ENCODE data around the gene SPAG9.

The SPAG9 gene

GRCh38 chr17:50934672-50935220, 185.9 kb downstream of the SPAG9 start:
- no peak for DNase-seq

GRCh38 chr17:50934161-50934560, 186.5 kb downstream of the SPAG9 start:
- DNase-seq: no peak

- peak in 3 of 5 donors; percentile 36 to 55 (median 36) for DNase-seq
Measured at GRCh38 chr17:50931144-50931908, 189.3 kb downstream of the SPAG9 start.

GRCh38 chr17:50928646-50929045, 192.0 kb downstream of the SPAG9 start:
- DNase-seq: no peak

- no peak for DNase-seq
Measured at GRCh38 chr17:50927287-50927686, 193.4 kb downstream of the SPAG9 start.

DNA sequence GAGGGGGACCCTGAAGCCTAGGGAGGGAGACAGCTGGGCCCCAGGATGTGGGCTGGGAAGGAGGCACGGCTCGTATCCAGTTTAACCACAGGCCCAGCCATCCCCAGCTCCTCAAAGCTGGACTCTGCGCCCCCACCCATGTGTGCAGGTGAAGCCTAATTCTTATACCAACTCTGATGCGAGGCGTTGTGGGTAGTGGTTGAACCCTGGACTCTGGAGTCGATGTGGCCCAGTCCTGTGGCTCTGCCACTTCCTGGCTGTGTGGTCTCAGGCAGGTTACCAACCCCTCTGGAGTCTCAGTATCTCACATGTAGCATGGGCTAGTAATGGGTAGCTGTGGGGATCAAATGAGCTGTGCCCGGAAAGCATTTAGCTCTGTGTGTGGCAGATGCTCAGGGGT, 194.1 kb downstream of the SPAG9 start:
- DNase-seq: peak in 1 of 5 donors; percentile 38

GRCh38 chr17:50925296-50925891, 195.3 kb downstream of the SPAG9 start:
- DNase-seq: no peak

- no peak for DNase-seq
Measured at GRCh38 chr17:50924800-50925199, 195.9 kb downstream of the SPAG9 start.

DNA sequence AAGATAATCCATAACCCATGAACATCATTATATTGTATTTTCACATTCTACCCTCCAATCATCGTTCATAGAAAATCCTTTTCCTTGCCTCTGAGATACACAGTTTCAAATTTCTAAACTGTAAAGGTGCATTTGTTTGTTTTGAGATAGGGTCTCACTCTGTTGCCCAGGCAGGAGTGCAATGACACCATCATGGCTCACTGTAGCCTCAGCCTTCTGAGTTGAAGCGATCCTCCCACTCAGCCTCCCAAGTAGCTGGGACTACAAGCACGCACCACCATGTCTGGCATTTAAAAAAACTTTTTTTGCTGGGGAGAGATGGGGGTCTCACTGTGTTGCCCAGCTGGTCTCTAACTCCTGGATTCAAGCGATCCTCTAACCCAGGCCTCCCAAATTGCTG, 196.4 kb downstream of the SPAG9 start:
- DNase-seq: no peak

DNA sequence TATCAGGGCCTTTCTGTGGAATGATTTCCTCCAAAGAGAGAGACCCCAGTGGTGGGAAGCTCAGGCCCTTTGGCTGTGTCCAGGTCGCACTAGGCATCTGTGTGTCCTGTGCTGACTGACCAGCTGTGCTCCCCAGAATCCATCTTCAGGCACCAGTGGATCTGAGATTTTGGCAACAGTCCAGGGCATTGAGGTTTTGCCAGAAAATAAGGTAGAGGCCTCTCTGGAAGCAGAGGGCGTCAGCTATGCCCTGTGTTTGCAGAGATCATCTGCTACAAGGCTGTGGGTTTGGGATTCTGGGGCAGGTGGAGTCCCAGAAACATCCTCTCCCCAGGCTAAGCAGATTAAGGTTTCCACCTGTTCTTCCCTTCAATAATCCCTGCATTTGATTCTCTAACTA, 197.1 kb downstream of the SPAG9 start:
- no peak for DNase-seq

GRCh38 chr17:50922721-50923405, 197.8 kb downstream of the SPAG9 start:
- no peak for DNase-seq

DNA sequence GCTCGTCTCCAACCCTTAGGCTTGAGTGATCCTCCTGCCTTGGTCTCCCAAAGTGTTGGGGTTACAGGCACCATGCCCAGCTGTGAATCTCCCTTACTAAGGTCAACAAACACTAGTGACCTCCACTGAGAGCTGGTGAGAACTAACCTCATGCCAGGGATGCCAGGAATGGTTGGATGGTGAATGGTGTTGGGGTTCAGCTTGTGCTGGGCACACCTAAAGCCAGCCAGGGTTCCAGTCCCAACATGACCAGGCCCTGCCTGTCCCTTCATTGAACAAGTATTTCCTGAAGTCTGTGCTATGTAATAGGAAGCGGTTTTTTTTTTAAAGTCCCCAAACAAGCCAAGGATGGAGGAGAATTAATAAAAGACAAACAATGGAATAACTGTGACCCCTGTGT, 198.6 kb downstream of the SPAG9 start:
- no peak for DNase-seq

GRCh38 chr17:50920891-50921586, 199.6 kb downstream of the SPAG9 start:
- no peak for DNase-seq

GRCh38 chr17:50920041-50920410, 200.6 kb downstream of the SPAG9 start:
- no peak for DNase-seq

DNA sequence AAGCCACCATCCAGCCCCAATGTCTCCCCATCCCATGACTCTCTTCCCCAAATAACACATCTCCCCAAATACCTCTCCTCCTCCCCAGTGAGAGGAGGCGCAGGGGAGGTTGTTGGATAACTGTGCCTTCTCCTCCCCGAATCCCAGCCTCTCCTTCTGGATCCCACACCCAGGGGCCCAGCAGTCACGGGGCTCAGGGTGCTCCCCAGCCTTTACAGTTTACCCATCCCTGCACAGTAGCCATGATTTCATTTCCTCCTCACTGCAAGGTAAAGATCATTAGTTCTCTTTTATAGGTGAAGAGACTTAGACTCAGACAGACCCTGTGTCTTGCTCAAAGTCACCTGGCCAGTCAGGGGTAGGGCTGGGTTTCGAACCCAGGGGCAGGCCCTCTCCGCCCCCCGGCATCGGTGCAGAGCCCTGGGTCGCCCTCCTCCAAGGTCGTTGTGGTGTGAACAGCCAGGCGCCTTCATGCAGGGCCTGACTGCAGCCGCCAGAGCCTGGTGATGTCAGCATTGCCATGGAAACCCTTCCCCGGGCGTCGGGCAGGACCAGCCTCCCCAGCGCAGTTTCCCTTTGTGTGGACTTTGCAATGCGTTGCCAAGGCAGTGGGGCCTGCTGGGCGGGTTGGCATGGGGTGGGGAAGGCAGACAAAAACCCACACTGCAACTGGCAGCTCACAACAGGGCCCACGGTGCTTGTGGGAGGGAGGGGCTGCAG, 201.2 kb downstream of the SPAG9 start:
- peak; percentile 64 to 88 (median 80) for DNase-seq

- DNase-seq: peak in 1 of 5 donors; percentile 32
Measured at GRCh38 chr17:50918933-50919296, 201.8 kb downstream of the SPAG9 start.

- DNase-seq: no peak
Measured at GRCh38 chr17:50918071-50918932, 202.4 kb downstream of the SPAG9 start.

GRCh38 chr17:50917418-50917743, 203.3 kb downstream of the SPAG9 start:
- DNase-seq: no peak

DNA sequence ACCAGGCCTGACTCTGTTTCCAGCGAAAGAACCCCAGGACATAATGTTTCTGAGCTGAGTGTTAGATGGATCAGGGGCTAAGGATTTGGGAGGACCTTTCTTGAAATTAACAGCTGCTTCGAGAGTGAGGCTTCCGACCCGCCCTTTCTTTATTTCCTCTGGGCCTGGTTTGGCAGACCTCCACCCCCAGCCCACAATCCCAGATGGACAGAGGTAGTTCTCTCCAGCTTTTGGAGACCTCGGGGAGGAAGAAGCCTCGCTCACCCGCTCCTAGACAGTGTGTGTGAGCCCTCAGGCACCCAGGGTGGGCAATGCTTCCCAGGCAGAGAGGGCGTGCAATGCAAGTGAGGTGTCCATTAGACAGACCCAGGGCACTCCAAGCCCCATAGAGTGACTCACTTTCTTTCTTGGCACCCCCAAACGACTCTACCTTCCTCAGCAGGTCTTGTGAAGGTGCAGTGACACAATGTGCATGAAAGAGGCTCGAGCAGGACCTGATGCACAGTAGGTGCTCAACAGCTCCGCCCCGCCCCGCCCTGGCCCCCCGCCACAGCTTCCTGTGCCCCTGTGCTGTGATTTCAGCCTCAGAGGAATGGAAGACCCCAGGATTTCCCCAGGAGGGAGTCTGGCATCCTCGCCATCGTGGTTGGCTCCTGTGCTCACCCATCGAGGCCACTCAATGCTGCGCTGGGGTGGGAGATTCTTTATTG, 203.8 kb downstream of the SPAG9 start:
- DNase-seq: no peak

DNA sequence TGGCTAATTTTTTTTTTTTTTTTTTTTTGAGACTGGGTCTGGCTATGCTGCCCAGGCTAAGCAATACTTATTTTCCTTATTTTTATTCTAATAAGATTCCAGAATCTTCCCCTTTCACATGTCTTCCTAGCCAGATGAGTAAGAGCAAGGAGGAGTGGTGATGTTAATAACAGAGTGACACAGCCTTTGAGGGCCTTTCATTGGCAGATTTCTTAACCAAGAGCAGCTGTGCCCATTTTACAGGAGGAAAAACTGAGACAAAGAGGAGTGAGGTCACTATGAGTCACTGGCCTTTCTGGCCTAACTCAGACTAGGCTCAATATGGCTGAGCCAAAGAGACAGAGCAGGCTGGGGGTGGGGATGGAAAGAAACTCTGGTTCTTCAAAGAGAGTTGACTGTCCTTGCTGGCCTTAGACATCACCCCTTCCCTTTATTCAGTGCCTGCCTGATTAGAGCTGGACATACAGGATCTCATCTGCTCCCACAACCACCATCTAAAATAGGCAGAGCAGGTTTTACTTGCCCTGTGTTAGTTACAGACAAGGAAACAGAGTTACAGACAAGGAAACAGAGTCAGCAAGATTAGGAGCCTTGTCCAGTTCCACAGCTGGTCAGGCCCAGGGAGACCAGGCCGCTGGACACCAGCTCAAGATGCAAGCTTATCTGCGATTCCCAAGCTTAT, 204.5 kb downstream of the SPAG9 start:
- DNase-seq: peak in 1 of 5 donors; percentile 61
